ENCODE measurements around the gene PLEKHJ1. TPM values are rescaled to one million over a fixed set of nuclear protein-coding genes. Genes with fewer than 3 reads are reported as not detected.

The PLEKHJ1 gene
- total and polyA plus RNA-seq, 4 donors: 22.2 to 44.5 (median 37.0) TPM

- TF ChIP-seq GABPA (IDR thresholded peaks at IDR 0.05 in 1 of 2, conservative IDR thresholded peaks at IDR 0.05 in 1 of 2) (no peak), YY1 (IDR thresholded peaks at IDR 0.05) (no peak), FOXA1 (IDR thresholded peaks at IDR 0.05) (no peak), FOXA2 (IDR thresholded peaks at IDR 0.05) (no peak), SP1 (IDR thresholded peaks at IDR 0.05) (no peak), HNF4G (IDR thresholded peaks at IDR 0.05) (no peak), RAD21 (IDR thresholded peaks at IDR 0.05) (no peak)
These were observed 42.3 kb downstream of the PLEKHJ1 start (continued) for GRCh38 chr19:2193807-2194206.

GRCh38 chr19:2192862-2193261 is 43.3 kb downstream of the PLEKHJ1 start:
- H3K27me3 ChIP-seq (ENCODE audit: control insufficient read depth in 4 of 4, insufficient read depth in 4 of 4, low read length in 3 of 4): no peaks in the 10 kb centered on the region
- no peaks in the 10 kb centered on the region for H3K9me3 ChIP-seq (ENCODE audit: control insufficient read depth in 4 of 4, low read length in 3 of 4)
- no peak overlapping the region for H3K9ac ChIP-seq (ENCODE audit: low read depth in 1 of 2, low read length in 2 of 2)
- WGBS: 98% methylated on average over 17 of the region's 17 CpGs
- H3K4me1 ChIP-seq (ENCODE audit: control insufficient read depth in 4 of 4, insufficient read depth in 4 of 4, low read length in 3 of 4): no peaks in the 10 kb centered on the region
- H3K27ac ChIP-seq (ENCODE audit: low read depth in 1 of 2, low read length in 2 of 2): no peak overlapping the region
- H3K4me3 ChIP-seq (ENCODE audit: low read depth in 1 of 3, low read length in 3 of 3): no peak overlapping the region
- TF ChIP-seq GABPA (IDR thresholded peaks at IDR 0.05 in 1 of 2, conservative IDR thresholded peaks at IDR 0.05 in 1 of 2): no peak
- TF ChIP-seq ZBTB33 (IDR thresholded peaks at IDR 0.05): no peak
- TF ChIP-seq HNF4G (IDR thresholded peaks at IDR 0.05): no peak
- no peak for TF ChIP-seq FOXA2 (IDR thresholded peaks at IDR 0.05)
- no peak for TF ChIP-seq RXRA (IDR thresholded peaks at IDR 0.05)
- no peak for TF ChIP-seq TAF1 (conservative IDR thresholded peaks at IDR 0.05)
- TF ChIP-seq NR2F2 (IDR thresholded peaks at IDR 0.05): no peak
- DNase-seq (ENCODE audit: low spot score): no peak
- peaks cover 6 to 60% (median 15%) of the 10 kb centered on the region in 4 donors for H3K36me3 ChIP-seq (ENCODE audit: control insufficient read depth in 4 of 4, insufficient read depth in 3 of 4, low read depth in 1 of 4, low read length in 3 of 4)

GRCh38 chr19:2191456-2192310 is 44.4 kb downstream of the PLEKHJ1 start:
- no peaks in the 10 kb centered on the region for H3K9me3 ChIP-seq (ENCODE audit: control insufficient read depth in 4 of 4, low read length in 3 of 4)
- no peak overlapping the region for H3K4me3 ChIP-seq (ENCODE audit: low read depth in 1 of 3, low read length in 3 of 3)
- peaks cover 0 to 63% (median 13%) of the 10 kb centered on the region in 4 donors for H3K36me3 ChIP-seq (ENCODE audit: control insufficient read depth in 4 of 4, insufficient read depth in 3 of 4, low read depth in 1 of 4, low read length in 3 of 4)
- no peak for DNase-seq (ENCODE audit: low spot score)
- H3K4me1 ChIP-seq (ENCODE audit: control insufficient read depth in 4 of 4, insufficient read depth in 4 of 4, low read length in 3 of 4): peaks cover 0 to 5% (median 0%) of the 10 kb centered on the region in 4 donors
- WGBS: 89% methylated on average over 32 of the region's 32 CpGs
- no peak overlapping the region for H3K9ac ChIP-seq (ENCODE audit: low read depth in 1 of 2, low read length in 2 of 2)
- H3K27ac ChIP-seq (ENCODE audit: low read depth in 1 of 2, low read length in 2 of 2): no peak overlapping the region
- H3K27me3 ChIP-seq (ENCODE audit: control insufficient read depth in 4 of 4, insufficient read depth in 4 of 4, low read length in 3 of 4): no peaks in the 10 kb centered on the region
- no peak for TF ChIP-seq FOXA1 (IDR thresholded peaks at IDR 0.05)
- TF ChIP-seq EGR1 (IDR thresholded peaks at IDR 0.05; ENCODE audit: low read depth in 2 of 2): no peak
- TF ChIP-seq REST (IDR thresholded peaks at IDR 0.05): no peak
- no peak for TF ChIP-seq RXRA (IDR thresholded peaks at IDR 0.05)
- TF ChIP-seq JUND (IDR thresholded peaks at IDR 0.05): no peak
- no peak for TF ChIP-seq RAD21 (IDR thresholded peaks at IDR 0.05)
- no peak for TF ChIP-seq FOXA2 (IDR thresholded peaks at IDR 0.05)
- no peak for TF ChIP-seq HNF4G (IDR thresholded peaks at IDR 0.05)
- no peak for TF ChIP-seq SP1 (IDR thresholded peaks at IDR 0.05)
- no peak for TF ChIP-seq HNF4A (conservative IDR thresholded peaks at IDR 0.05)
- TF ChIP-seq TAF1 (conservative IDR thresholded peaks at IDR 0.05): no peak
- TF ChIP-seq ZBTB33 (IDR thresholded peaks at IDR 0.05): no peak
- no peak for TF ChIP-seq ATF3 (IDR thresholded peaks at IDR 0.05)
- TF ChIP-seq GABPA (IDR thresholded peaks at IDR 0.05 in 1 of 2, conservative IDR thresholded peaks at IDR 0.05 in 1 of 2): no peak
- TF ChIP-seq MAX (IDR thresholded peaks at IDR 0.05): no peak
- TF ChIP-seq NR2F2 (IDR thresholded peaks at IDR 0.05): no peak
- TF ChIP-seq CTCF (IDR thresholded peaks at IDR 0.05; ENCODE audit: low read depth, low read length, missing input control): no peak
- no peak for TF ChIP-seq YY1 (IDR thresholded peaks at IDR 0.05)
